Measurements from ENCODE around the gene APOL4. TPM values are rescaled to one million over a fixed set of nuclear protein-coding genes. Genes with fewer than 3 reads are reported as not detected.
A peak's percentile ranks its signal among the peaks of the same experiment; 100 is the strongest.
"Not testable (repeated sequence)": the region's sequence is repeated elsewhere in the genome, so short reads cannot be mapped to it uniquely, and the experiment has no call there.

The APOL4 gene
- total and polyA plus RNA-seq, 12 donors: 1.2 to 10.0 (median 3.6) TPM; not detected in 1

DNA sequence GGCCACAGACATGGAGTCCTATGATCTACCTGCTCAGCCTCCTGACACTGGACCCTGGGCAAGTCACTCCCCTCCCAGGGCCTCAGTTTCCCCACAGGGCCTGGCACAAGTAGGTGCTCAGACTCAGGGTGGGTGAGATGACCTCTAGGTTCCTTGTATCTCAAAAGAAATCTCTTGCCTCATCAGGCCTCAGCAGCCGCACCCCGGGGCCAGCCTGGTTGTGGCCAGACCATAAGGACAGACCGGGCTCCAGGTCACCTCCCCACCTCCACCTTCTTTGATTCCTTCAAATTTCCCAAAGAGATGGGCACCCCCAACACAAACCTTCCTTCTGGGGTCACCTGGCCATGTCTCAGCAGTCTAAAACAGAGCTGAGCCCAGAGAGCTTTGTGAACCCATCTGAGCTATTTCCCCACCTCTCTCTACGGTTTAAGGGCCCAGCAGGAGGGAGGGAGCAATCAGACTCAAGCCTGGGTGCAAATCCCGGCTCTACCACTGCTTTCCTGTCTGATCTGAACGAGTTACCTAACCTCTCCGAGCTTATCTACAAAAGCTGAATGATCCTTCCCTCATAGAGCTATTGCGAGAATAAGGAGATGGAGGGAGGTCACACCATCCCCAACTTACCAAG, 2.5 kb upstream of the APOL4 start:
- DNase-seq: no peak
- Histone ChIP-seq H3K27me3 (no peaks in the 10 kb centered on the region), H3K9me3 (replicated peaks in 1 of 3) (no peaks in the 10 kb centered on the region), H3K4me3 (no peak overlapping the region), H3K4me1 (replicated peaks in 1 of 2) (no peaks in the 10 kb centered on the region), H3K27ac (no peak overlapping the region), H3K36me3 (replicated peaks in 1 of 2) (no peaks in the 10 kb centered on the region)
- intact Hi-C loops (cut with DNase I): no loop called here
- 79 to 92% (median 87%) methylated on average over 5 to 8 of the region's 8 CpGs for WGBS, 4 donors
- TF ChIP-seq, protein P1, sequence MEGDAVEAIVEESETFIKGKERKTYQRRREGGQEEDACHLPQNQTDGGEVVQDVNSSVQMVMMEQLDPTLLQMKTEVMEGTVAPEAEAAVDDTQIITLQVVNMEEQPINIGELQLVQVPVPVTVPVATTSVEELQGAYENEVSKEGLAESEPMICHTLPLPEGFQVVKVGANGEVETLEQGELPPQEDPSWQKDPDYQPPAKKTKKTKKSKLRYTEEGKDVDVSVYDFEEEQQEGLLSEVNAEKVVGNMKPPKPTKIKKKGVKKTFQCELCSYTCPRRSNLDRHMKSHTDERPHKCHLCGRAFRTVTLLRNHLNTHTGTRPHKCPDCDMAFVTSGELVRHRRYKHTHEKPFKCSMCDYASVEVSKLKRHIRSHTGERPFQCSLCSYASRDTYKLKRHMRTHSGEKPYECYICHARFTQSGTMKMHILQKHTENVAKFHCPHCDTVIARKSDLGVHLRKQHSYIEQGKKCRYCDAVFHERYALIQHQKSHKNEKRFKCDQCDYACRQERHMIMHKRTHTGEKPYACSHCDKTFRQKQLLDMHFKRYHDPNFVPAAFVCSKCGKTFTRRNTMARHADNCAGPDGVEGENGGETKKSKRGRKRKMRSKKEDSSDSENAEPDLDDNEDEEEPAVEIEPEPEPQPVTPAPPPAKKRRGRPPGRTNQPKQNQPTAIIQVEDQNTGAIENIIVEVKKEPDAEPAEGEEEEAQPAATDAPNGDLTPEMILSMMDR (IDR thresholded peaks at IDR 0.05): no peak
- TF ChIP-seq POLR2A (IDR thresholded peaks at IDR 0.05): no peak

DNA sequence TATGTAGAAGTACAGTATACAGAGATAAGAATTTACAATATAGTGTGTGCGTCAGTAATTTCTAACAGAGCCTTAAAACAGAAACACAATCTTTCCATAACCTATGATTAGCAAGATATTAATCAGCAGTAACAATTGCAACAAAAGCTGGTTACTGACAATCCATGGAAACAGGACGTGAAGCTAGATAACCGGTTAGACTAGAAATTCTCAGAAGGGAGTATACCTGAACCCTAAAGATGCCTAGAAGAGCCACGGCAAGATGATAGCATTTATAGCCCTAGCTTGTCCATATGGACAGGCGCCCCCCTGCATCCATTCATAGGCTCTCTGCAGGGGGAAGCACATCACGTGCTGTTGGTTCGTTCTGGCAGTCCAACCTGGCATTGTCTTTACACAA, 1.8 kb upstream of the APOL4 start:
- H3K36me3 ChIP-seq (replicated peaks in 1 of 2); H3K27ac ChIP-seq; H3K9me3 ChIP-seq (replicated peaks in 1 of 3); DNase-seq; intact Hi-C loops (cut with DNase I); H3K4me1 ChIP-seq (replicated peaks in 1 of 2); H3K27me3 ChIP-seq; H3K4me3 ChIP-seq: not testable (repeated sequence)
- WGBS, 4 donors: 82 to 89% (median 85%) methylated on average over 7 of the region's 7 CpGs

DNA sequence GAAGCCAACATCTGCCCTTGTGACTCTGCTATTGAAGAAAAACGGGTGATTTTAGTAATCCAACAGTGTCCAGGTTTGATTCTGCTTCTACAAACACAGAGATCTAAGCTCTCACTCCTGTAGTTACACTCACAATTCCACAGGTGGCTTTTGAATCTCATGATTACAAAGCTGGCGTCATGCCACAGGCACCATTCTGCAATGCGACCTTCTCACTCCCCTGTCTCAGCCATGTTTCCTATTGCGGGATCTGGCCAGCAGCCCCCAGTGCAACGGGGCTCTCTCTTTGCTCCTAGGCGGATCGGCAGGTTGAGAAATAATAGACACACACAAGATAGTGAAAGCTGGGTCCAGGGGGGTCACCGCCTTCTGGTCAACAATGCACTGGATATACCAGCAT, 1.3 kb upstream of the APOL4 start:
- H3K4me1 ChIP-seq (replicated peaks in 1 of 2); intact Hi-C loops (cut with DNase I); H3K27me3 ChIP-seq; H3K36me3 ChIP-seq (replicated peaks in 1 of 2); H3K9me3 ChIP-seq (replicated peaks in 1 of 3); H3K27ac ChIP-seq; H3K4me3 ChIP-seq: not testable (repeated sequence)
- peak in 2 of 7 donors; percentile 13 to 18 for DNase-seq
- 33 to 56% (median 49%) methylated on average over 8 of the region's 8 CpGs for WGBS, 4 donors

DNA sequence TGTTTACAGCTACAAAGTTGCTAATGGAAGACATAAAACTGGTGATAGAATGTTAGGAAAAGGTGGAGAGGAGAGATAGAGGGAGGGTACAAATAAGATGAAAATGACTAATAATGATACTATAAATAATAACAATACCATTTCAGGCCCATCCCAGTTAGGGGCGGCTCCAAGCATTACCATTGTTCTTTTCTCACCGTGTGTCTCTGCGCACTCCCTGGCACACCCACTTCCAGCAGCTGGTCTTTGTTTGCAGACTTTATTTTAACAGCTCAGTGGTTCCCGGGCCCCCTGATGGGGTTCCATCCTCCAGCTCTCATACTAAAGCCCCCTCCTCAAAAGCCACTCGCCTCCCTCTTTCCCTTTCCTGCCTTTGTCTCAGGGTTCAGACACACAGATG, 584 bp downstream of the APOL4 start:
- H3K27ac ChIP-seq: peak overlapping the region in 1 of 5 donors; percentile 40
- intact Hi-C loops (cut with DNase I): not testable (repeated sequence)

DNA sequence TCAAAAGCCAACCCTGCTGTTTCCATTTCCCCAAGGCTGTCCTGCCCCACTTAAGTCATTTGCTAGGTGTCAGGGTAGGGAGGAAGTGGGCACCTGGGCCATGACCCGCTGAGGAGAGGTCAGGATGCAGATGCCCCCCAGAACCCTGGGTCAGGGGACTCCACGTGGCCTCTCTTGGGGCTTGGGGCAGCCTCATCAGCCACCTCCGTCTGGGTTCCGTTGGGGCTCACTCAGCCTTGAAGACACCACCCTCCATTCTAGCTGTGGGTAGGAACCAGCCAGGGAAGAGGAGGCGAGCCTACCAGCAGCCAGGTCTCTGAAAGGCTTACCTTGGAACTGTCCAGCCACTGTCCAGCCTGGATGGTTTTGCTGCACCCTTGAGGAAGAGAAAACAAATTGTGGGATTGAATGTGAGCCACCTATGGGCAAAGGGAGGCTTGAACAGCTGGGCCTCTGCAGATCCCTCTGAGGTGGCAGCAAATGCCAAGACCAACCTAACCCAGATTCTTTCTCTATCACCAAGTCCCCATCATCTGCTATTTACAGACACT, 2.5 kb downstream of the APOL4 start:
- TF ChIP-seq, protein P1 (IDR thresholded peaks at IDR 0.05): no peak
- TF ChIP-seq POLR2A (IDR thresholded peaks at IDR 0.05): no peak
- H3K27me3 ChIP-seq: no peaks in the 10 kb centered on the region
- H3K4me3 ChIP-seq: no peak overlapping the region
- no peaks in the 10 kb centered on the region for H3K9me3 ChIP-seq (replicated peaks in 1 of 3)
- H3K27ac ChIP-seq: no peak overlapping the region
- peak in 1 of 7 donors; percentile 42 for DNase-seq
- no peaks in the 10 kb centered on the region for H3K36me3 ChIP-seq (replicated peaks in 1 of 2)
- 63 to 87% (median 73%) methylated on average over 4 to 5 of the region's 5 CpGs for WGBS, 4 donors
- H3K4me1 ChIP-seq (replicated peaks in 1 of 2): peaks cover 7 to 27% of the 10 kb centered on the region in 2 donors
- intact Hi-C loops (cut with DNase I): loop anchor here (5.0 to 10.0 kb wide), 3 partner anchors 78 to 286 kb away; partner anchors contain the start of gene TXN2 (in 1 of the 2)

More for the DNA sequence above, 584 bp downstream of the APOL4 start:
- not testable (repeated sequence) for DNase-seq; H3K27me3 ChIP-seq; H3K36me3 ChIP-seq (replicated peaks in 1 of 2); H3K9me3 ChIP-seq (replicated peaks in 1 of 3); H3K4me3 ChIP-seq
- 76 to 100% (median 89%) methylated on average over 1 of the region's 5 CpGs; no CpG with 5 or more reads in 1 of the 4 donors for WGBS, 4 donors
- peaks cover 7 to 21% of the 10 kb centered on the region in 2 donors for H3K4me1 ChIP-seq (replicated peaks in 1 of 2)
